Measurements from ENCODE around the gene PRELID2.

DNA sequence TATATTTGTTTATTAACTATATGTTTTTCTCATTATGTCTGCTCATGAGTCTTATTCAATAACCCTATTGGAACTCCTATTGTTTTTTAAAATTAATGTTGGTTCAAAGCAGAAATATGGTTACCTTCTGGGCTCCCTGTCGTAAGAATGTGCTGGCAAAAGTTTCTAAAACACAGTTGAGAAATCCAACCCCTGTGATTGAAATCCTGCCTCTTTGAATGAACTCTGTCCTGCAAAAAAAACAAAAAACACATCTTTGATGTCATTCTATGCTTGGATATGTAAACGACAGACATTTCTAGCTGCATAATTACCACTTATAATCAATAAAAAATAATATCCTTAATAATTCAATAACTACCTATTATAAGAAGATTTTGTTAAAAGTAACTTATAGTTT is 38.8 kb downstream of the PRELID2 start:
- TF ChIP-seq, protein P1, sequence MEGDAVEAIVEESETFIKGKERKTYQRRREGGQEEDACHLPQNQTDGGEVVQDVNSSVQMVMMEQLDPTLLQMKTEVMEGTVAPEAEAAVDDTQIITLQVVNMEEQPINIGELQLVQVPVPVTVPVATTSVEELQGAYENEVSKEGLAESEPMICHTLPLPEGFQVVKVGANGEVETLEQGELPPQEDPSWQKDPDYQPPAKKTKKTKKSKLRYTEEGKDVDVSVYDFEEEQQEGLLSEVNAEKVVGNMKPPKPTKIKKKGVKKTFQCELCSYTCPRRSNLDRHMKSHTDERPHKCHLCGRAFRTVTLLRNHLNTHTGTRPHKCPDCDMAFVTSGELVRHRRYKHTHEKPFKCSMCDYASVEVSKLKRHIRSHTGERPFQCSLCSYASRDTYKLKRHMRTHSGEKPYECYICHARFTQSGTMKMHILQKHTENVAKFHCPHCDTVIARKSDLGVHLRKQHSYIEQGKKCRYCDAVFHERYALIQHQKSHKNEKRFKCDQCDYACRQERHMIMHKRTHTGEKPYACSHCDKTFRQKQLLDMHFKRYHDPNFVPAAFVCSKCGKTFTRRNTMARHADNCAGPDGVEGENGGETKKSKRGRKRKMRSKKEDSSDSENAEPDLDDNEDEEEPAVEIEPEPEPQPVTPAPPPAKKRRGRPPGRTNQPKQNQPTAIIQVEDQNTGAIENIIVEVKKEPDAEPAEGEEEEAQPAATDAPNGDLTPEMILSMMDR (IDR thresholded peaks at IDR 0.05; ENCODE audit: extremely low read depth in 1 of 2, insufficient read depth in 1 of 2, low read depth in 1 of 2, low read length in 2 of 2) = no peak
- no peak for TF ChIP-seq POLR2A (IDR thresholded peaks at IDR 0.05; ENCODE audit: low read depth, low read length)
- no peak for TF ChIP-seq JUN (IDR thresholded peaks at IDR 0.05; ENCODE audit: borderline replicate concordance, insufficient read depth, insufficient read length, low read depth)
- no peak for TF ChIP-seq POLR2AphosphoS5 (IDR thresholded peaks at IDR 0.05; ENCODE audit: insufficient read depth, low read depth, low read length)
- TF ChIP-seq EZH2 (IDR thresholded peaks at IDR 0.05; ENCODE audit: borderline replicate concordance, low read depth, low read length, severe bottlenecking) = no peak
- TF ChIP-seq, protein P2, sequence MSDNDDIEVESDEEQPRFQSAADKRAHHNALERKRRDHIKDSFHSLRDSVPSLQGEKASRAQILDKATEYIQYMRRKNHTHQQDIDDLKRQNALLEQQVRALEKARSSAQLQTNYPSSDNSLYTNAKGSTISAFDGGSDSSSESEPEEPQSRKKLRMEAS (IDR thresholded peaks at IDR 0.05; ENCODE audit: insufficient read depth, insufficient read length) = no peak
- TF ChIP-seq MYC (IDR thresholded peaks at IDR 0.05; ENCODE audit: low read depth, low read length) = no peak
- TF ChIP-seq GATA2 (IDR thresholded peaks at IDR 0.05; ENCODE audit: insufficient read depth, insufficient read length, low read depth, low read length) = no peak
- TF ChIP-seq FOS (IDR thresholded peaks at IDR 0.05; ENCODE audit: borderline replicate concordance, insufficient read depth, low read length) = no peak
